ENCODE results near the gene VPS13D.

The VPS13D gene

GRCh38 chr1:12420171-12420570 is 190.3 kb downstream of the VPS13D start:
- no peak for DNase-seq (ENCODE audit: low read depth, low spot score)
- H3K4me3 ChIP-seq (ENCODE audit: low read depth, low read length), result no peak overlapping the region
- in situ Hi-C loops (cut with HindIII; ENCODE audit: low sequenced_read_pairs), result no loop called here
- no peak for TF ChIP-seq CTCF (IDR thresholded peaks at IDR 0.05; ENCODE audit: low read depth, low read length)

- no peak for DNase-seq (ENCODE audit: low read depth, low spot score)
- no peak overlapping the region for H3K4me3 ChIP-seq (ENCODE audit: low read depth, low read length)
- no peak for TF ChIP-seq CTCF (IDR thresholded peaks at IDR 0.05; ENCODE audit: low read depth, low read length)
- in situ Hi-C loops (cut with HindIII; ENCODE audit: low sequenced_read_pairs), result no loop called here
Observed at GRCh38 chr1:12422488-12422887, 192.7 kb downstream of the VPS13D start.

DNA sequence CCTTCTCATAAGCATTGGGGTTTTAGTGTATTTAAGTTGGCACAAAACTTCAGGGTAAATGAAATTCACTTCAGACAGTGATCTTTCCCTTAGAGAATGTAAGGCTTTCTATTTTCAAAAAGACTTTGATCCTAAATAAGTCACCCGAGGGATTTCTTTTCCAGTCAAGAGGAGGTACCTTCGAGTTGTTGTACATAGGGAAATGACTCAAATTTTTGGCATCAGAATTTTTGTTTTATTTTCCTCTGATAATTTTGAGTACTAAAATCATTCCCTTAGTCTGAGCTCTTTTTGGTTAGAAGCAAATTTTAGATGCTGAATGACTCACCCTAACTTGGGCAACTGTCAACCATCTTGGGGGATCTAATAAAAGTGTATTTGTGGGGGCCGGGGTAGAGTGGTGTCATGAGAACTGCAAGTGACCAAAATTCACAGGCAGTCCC is 194.3 kb downstream of the VPS13D start:
- H3K4me3 ChIP-seq (ENCODE audit: low read depth, low read length), result no peak overlapping the region
- TF ChIP-seq CTCF (IDR thresholded peaks at IDR 0.05; ENCODE audit: low read depth, low read length), result no peak
- peak; percentile 80 for DNase-seq (ENCODE audit: low read depth, low spot score)
- in situ Hi-C loops (cut with HindIII; ENCODE audit: low sequenced_read_pairs), result no loop called here

DNA sequence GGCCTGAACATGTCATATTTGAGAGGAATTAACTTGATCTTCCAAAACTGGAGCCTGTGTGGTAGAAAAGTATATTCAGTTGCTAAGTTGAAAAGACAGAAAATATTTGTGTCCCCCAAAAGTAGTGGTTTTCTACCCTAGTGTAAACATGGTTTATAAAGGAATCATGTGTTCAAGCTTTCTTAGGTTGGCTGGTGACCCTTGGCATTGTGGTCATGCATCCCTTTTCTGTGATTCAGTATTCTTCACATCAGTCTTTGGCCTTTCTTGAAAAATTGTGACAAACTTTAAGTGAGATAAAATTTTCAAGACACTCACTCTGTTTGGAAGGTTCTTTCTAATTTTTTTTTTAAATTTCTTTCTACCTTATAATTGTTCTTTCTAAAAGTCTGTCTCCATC is 195.0 kb downstream of the VPS13D start:
- no peak overlapping the region for H3K4me3 ChIP-seq (ENCODE audit: low read depth, low read length)
- in situ Hi-C loops (cut with HindIII; ENCODE audit: low sequenced_read_pairs), result no loop called here
- peak; percentile 23 for DNase-seq (ENCODE audit: low read depth, low spot score)
- no peak for TF ChIP-seq CTCF (IDR thresholded peaks at IDR 0.05; ENCODE audit: low read depth, low read length)

DNA sequence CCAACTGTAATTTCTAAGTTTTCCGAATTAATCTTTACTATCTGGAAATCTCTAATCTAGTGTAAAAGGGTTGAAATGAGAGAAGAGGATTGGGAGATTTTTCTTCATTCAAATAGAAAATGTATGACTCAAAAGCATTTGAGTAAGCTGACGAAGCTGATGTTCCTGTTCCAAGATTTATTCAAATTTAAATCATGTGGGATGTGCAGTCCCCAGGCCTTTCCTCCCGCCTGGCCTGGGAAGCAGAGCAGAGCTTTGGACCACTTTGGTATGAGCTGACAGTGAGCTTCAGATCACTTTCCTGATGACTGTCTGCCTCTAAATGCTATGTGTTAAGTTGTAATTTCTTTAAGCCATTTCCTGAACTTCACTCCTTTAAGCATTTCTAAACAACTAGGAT is 196.2 kb downstream of the VPS13D start:
- no peak for TF ChIP-seq CTCF (IDR thresholded peaks at IDR 0.05; ENCODE audit: low read depth, low read length)
- peak; percentile 52 for DNase-seq (ENCODE audit: low read depth, low spot score)

DNA sequence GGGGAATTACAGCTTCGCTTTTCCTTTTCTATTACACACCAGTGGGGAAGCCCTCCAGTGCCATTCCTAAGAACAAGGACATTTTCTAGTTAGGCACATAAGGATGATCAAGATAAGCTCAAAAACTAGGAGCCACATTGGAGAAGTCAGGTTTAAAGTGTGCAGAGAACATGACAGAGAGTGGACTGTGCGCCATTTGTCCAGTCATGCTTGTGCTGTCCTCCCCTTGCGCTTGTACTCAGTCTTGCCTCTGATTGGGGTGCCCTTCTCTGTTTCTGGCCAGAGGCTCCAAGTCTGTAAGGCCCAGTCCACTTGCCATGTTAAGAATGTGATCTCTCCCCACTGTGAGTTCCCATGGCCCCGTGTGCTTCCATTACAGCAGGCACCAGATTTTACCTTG is 198.5 kb downstream of the VPS13D start:
- in situ Hi-C loops (cut with HindIII; ENCODE audit: low sequenced_read_pairs), result no loop called here
- DNase-seq (ENCODE audit: low read depth, low spot score), result no peak
- no peak for TF ChIP-seq CTCF (IDR thresholded peaks at IDR 0.05; ENCODE audit: low read depth, low read length)
- H3K4me3 ChIP-seq (ENCODE audit: low read depth, low read length), result no peak overlapping the region

More for the DNA sequence above, 196.2 kb downstream of the VPS13D start:
- in situ Hi-C loops (cut with HindIII; ENCODE audit: low sequenced_read_pairs), result no loop called here
- no peak overlapping the region for H3K4me3 ChIP-seq (ENCODE audit: low read depth, low read length)

DNA sequence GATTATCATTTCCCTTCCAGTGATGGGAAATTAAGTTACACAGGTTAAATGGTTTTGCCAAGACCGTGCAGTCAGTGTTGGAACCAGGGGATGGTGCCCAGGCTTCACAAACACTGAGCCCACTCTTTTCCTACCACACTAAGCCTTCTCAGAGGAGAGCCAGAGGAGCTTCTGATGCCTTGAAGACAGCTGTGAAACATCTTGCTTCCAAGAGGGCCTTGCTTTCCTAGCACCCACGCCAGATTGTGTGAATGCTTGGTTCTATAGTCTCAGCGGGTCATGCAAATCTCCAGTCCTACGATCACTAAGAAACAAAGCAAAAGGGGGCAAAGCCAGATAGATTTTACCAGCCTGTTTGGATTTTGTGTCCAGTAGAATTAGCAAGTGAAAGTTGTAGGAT is 200.7 kb downstream of the VPS13D start:
- no peak for TF ChIP-seq CTCF (IDR thresholded peaks at IDR 0.05; ENCODE audit: low read depth, low read length)
- in situ Hi-C loops (cut with HindIII; ENCODE audit: low sequenced_read_pairs), result no loop called here
- no peak for DNase-seq (ENCODE audit: low read depth, low spot score)
- H3K4me3 ChIP-seq (ENCODE audit: low read depth, low read length), result no peak overlapping the region
